LoVo (cell line): ENCODE data around the gene CCDC179.

ENCODE experiments used
- DNase-seq: peaks from one replicate; pipeline ENCODE4 v3.0.0-alpha.2; 2016; ENCODE audit warnings: low spot score

CCDC179 gene

GRCh38 chr11:22860241-22860640, at the start of gene CCDC179:
CCDC179 (minus strand) TSS chr11:22860474; CDS start chr11:22860421, 53 bp downstream.
- no peak for DNase-seq

- DNase-seq = no peak
These were observed 43.5 kb upstream of the CCDC179 start for GRCh38 chr11:22903782-22904181.

- DNase-seq = no peak
These were observed 41.3 kb upstream of the CCDC179 start for GRCh38 chr11:22901603-22902002.

DNA sequence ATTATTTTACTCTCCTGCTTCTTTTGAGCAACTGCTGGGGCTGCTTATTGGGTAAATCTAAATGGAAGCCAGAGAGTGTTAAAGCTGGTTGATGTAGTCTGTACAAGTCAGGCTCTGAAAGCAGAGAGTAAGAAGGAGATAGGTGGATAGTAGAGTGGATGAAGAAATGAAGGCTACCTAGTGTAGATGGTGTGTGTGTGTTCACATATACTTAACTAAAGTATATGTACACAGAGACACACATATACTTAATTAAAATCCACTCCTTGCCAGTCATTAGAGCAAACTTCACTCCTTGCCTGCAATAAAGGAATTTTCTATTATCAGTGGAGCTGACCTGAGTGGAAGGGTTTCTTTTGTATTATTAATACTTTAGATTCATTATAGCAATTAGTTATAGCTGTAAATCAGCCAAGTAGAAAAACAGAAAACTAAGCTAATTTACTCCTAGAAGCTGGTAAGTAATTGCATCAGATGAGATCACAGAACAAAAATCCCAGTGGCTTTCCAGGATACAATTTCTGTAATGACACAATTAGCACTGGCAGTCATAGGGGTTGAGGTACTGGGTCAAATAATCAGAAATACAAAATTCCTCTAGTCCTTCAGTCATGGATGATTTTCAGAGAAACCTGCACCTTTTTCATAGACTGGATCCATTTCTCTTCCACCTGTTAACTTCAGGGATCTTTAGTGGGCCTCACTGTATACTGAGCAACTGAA, 40.7 kb upstream of the CCDC179 start:
- no peak for DNase-seq

- DNase-seq = no peak
These were observed 37.8 kb upstream of the CCDC179 start for GRCh38 chr11:22898036-22898435.

DNA sequence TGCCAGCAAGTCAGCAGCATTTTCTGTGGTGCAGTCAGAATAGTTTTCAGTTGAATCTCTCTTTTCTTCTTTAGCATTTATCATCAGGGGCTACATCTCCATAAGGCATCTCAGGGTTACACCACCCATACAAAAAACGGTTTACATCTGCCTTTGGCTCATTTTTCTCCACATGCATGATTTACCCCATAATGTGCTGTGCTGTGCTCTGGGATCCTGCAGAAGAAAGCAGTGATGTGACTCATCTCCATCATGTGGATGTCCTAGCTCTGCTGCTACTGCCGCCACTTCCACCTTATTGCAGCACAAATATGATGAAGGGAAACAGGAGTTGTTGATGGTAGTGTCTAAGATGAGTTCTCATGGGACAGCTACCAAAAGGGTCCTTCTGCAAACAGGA, 30.0 kb upstream of the CCDC179 start:
- no peak for DNase-seq

DNA sequence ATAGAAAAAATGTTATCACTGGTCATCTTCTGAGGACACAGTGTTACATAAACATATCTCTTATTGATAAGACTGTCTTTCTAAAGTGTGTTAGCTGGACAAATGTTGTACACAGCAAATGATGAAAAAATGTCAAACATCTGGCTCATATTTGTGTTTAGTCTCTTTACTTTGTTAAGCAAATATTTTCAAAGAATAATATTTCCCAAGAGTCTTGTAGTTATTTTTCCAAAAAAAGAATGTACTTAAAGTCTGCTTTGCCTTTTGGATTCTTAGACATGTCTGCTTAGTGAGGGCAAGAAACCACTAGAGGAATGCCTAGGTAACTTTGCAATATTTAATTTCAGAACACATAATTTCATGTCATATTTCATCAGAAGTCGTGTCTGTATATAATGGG, 23.9 kb upstream of the CCDC179 start:
- DNase-seq = no peak

DNA sequence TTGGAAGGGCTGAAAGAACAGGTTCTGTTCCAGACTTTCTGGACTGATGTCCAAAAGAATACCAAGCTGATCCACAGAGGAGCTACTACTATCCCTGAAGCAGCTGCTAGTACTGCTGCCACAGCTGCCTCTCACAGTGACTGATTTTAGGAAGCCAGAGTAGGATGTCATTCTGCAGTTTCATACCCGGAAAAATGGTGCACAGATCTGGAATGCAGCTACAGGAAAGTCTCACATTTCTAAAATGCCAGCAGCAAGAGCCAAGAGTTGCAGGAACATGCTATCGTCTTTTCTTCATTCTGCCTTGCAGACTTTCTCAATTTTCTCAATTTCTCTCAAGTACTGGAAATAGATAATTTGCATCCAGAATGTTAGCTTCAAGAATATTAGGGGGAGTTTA, 19.4 kb upstream of the CCDC179 start:
- DNase-seq = no peak

GRCh38 chr11:22878604-22879003, 18.3 kb upstream of the CCDC179 start:
- no peak for DNase-seq

- no peak for DNase-seq
These were observed 17.8 kb upstream of the CCDC179 start for GRCh38 chr11:22878039-22878438.

DNA sequence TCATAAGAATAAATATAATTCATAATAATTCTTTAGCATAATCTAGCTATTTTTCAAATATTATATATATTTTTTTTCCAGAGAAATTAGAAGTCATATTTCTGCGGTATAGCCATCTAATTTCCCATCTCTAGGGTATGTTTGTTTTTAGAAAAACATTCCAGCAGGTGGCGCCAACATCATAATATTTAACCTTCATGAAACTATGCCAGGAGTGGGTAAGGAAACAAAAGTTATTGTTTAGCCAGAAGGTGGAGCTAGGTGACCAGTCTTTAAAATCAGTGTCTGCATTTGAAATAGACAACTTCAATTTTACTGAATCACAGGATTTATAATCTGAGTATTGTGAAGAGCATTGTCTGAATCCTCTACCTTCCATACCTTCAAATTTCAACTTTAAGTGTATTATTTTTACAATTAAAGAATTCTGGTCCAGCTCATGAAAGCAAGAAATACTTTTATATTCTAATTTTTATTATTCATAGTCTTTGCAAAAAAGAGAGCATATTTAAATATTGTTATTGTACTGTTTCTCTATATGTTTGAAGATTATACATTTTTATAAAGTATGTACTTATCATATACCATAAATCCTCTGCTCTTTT, 15.7 kb upstream of the CCDC179 start:
- peak; percentile 82 for DNase-seq

GRCh38 chr11:22869325-22869724, 9.1 kb upstream of the CCDC179 start:
- no peak for DNase-seq

GRCh38 chr11:22859756-22860155, 518 bp downstream of the CCDC179 start:
- DNase-seq = no peak

DNA sequence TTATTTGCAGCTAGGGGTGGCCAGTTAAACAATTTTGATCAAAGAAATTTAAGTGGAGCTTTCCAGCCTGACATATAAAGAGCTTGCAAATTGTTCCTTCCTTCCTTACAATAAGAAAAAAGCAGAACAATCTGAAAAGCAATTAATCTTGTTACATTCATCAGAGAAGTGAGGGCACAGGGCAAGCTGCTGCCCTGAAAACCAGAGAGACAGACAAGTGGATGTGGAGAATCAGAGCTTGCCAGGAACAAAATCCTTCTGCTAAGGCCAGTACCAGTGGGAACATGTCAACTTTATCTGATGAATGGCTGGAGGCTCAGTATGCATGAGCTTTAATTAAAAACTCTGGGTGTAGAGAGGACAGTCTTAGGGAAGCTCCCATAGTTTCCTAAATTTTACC, 8.8 kb downstream of the CCDC179 start:
- DNase-seq = no peak

GRCh38 chr11:22846726-22847125, 13.5 kb downstream of the CCDC179 start:
- DNase-seq = no peak

- DNase-seq = no peak
These were observed 27.8 kb downstream of the CCDC179 start for GRCh38 chr11:22832315-22833015.

GRCh38 chr11:22830082-22830414, 30.2 kb downstream of the CCDC179 start:
- no peak for DNase-seq

- DNase-seq = peak; percentile 96
These were observed 30.8 kb downstream of the CCDC179 start, which contains the start of gene SVIP for GRCh38 chr11:22829231-22830081. SVIP (minus strand) TSS chr11:22829801; CDS start chr11:22829748, 53 bp downstream.

DNA sequence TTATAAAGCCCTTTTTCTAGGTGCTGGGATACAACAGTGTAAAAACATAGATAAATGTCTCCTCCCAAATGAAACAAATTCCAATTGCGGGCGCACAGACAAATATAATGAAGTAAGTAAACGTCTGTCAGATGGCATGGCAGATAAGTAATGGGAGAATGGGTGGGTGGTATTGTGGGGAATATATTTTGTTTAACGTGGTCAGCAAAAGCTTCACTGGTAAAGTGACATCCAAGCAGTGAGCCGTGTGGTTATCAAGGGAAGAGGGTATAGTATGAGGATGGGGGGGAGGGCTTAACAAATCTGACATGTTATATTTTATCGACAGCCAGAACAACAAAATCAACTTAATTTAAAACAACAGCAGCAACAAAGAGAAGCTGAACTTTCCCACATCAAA, 31.9 kb downstream of the CCDC179 start:
- DNase-seq = no peak

GRCh38 chr11:22822203-22822602, 38.1 kb downstream of the CCDC179 start:
- no peak for DNase-seq

DNA sequence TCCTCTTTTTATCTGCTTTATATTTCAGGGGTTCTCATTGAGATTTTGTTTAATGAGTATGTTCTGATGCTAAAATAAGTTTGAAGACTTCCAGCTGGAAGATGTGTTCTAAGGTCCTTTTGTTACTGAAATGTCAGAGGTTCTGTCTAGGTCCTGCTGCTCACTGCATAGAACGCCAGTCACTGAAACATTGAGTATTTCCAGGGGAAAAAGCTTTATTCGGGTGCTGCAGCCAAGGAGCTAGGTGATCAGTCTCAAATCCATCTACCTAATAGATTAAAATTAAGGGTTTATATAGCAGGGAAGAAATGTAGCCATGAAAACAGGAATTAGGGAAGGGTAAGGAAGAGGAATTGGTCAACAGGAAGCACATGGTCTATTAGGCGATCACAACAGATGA, 50.4 kb downstream of the CCDC179 start:
- DNase-seq = no peak

- DNase-seq = no peak
These were observed 51.6 kb downstream of the CCDC179 start for GRCh38 chr11:22808571-22809197.
